OCI-LY7 (cell line): ENCODE results near the gene ETS2. TPM values are rescaled to one million over a fixed set of nuclear protein-coding genes. Genes with fewer than 3 reads are reported as not detected.
"Not testable (repeated sequence)": the region's sequence is repeated elsewhere in the genome, so short reads cannot be mapped to it uniquely, and the experiment has no call there.

ENCODE experiments used
- BruUV-seq: library from RNA; stranded (reverse); fragments of 400-500 nt; replicated peaks from 2 replicates; lab custom pipeline; 2021; lab: Mats Ljungman, UMichigan
- CTCF ChIA-PET: fragments of 300-600 bp; sonication (Branson Sonifier 250); formaldehyde crosslinking; loops from one replicate; lab custom pipeline; 2022; ENCODE audit warnings: antibody characterized with exemption; ENCODE audit not compliant: unreplicated experiment; lab: Charles Lee
- POLR2A ChIA-PET: fragments of 300-600 bp; sonication (Branson Sonifier 250); formaldehyde crosslinking; loops from one replicate; lab custom pipeline; 2022; ENCODE audit warnings: antibody characterized with exemption; lab: Charles Lee
- DNase-seq: peaks from one replicate; pipeline ENCODE4 v3.0.0-alpha.2; 2015; ENCODE audit warnings: low spot score
- H2AFZ ChIP-seq: fragments of 200-600 bp; sonication (generic), shearing (Covaris generic); 2 replicates; pipeline ENCODE4 v1.6.1; 2014; ENCODE audit warnings: mild to moderate bottlenecking, antibody characterized with exemption, low read length, moderate library complexity
- H3K27ac ChIP-seq: fragments of 200-600 bp; sonication (generic); 2 replicates; pipeline ENCODE4 v1.5.1; 2014; ENCODE audit warnings: mixed run types, low read depth, mild to moderate bottlenecking, moderate library complexity, low read length, inconsistent platforms; ENCODE audit not compliant: poor library complexity, severe bottlenecking
- H3K36me3 ChIP-seq: fragments of 200-600 bp; sonication (generic); 2 replicates; pipeline ENCODE4 v1.6.1; 2014; ENCODE audit warnings: mild to moderate bottlenecking, antibody characterized with exemption, low read length, moderate library complexity, mixed read lengths; ENCODE audit not compliant: insufficient read depth
- H3K4me1 ChIP-seq: fragments of 200-600 bp; sonication (generic); 2 replicates; pipeline ENCODE4 v1.5.1; 2014; ENCODE audit warnings: mild to moderate bottlenecking, low read length; ENCODE audit not compliant: insufficient read depth, poor library complexity, severe bottlenecking
- H3K4me2 ChIP-seq: fragments of 200-600 bp; sonication (generic); 2 replicates; pipeline ENCODE4 v1.6.1; 2014; ENCODE audit warnings: mild to moderate bottlenecking, low read length
- H3K4me3 ChIP-seq: fragments of 200-600 bp; sonication (generic); 2 replicates; pipeline ENCODE4 v1.5.1; 2014; ENCODE audit warnings: mild to moderate bottlenecking, low read depth, low read length; ENCODE audit not compliant: poor library complexity, severe bottlenecking
- H3K79me2 ChIP-seq: fragments of 200-600 bp; sonication (generic); 2 replicates; pipeline ENCODE4 v1.6.1; 2016; ENCODE audit warnings: low read depth, mild to moderate bottlenecking, low read length, moderate library complexity, mixed read lengths; ENCODE audit not compliant: insufficient read depth
- H3K9me2 ChIP-seq: fragments of 200-600 bp; sonication (generic); 2 replicates; pipeline ENCODE4 v1.6.1; 2016; ENCODE audit warnings: mild to moderate bottlenecking, low read length, mixed read lengths; ENCODE audit not compliant: insufficient read depth
- H3K9me3 ChIP-seq: fragments of 200-600 bp; sonication (generic); 2 replicates; pipeline ENCODE4 v1.6.1; 2014; ENCODE audit warnings: mild to moderate bottlenecking, mixed run types, low read length, mixed read lengths
- H4K20me1 ChIP-seq: fragments of 200-600 bp; sonication (generic); 2 replicates; pipeline ENCODE4 v1.6.1; 2014; ENCODE audit warnings: mild to moderate bottlenecking, antibody characterized with exemption, low read length, moderate library complexity, mixed read lengths; ENCODE audit not compliant: insufficient read depth
- EZH2phosphoT487 ChIP-seq: fragments of 200-600 bp; sonication (generic); IDR thresholded peaks from 2 replicates; pipeline ENCODE4 v1.6.1; 2018; ENCODE audit warnings: low read depth, borderline replicate concordance, mild to moderate bottlenecking, mixed run types, antibody characterized with exemption, low read length, moderate library complexity, mixed read lengths
- intact Hi-C: fragments of 100-400 bp; cut with micrococcal nuclease; formaldehyde crosslinking; loops from one replicate; pipeline ENCODE4 v1.10.0; 2022; ENCODE audit not compliant: unreplicated experiment
- total RNA-seq, 2 experiments: library from RNA; depleted of rRNA in 1 of 2; stranded (reverse); fragments of >200 nt in 1 of 2; shearing (Covaris generic) in 1 of 2; gene quantifications; 2 replicates each; pipeline ENCODE4 v1.2.3, GENCODE V29; 2014 to 2022
- TF ChIP-seq, protein P1 (sequence below): fragments of 200-600 bp; sonication (generic); conservative IDR thresholded peaks from 2 replicates; pipeline ENCODE4 v1.5.1; 2014; ENCODE audit warnings: mild to moderate bottlenecking, antibody characterized with exemption, low read length, moderate library complexity, mixed read lengths

ETS2 gene
- total RNA-seq, 2 experiments from 2014 or later = 9.8 to 24.1 TPM

DNA sequence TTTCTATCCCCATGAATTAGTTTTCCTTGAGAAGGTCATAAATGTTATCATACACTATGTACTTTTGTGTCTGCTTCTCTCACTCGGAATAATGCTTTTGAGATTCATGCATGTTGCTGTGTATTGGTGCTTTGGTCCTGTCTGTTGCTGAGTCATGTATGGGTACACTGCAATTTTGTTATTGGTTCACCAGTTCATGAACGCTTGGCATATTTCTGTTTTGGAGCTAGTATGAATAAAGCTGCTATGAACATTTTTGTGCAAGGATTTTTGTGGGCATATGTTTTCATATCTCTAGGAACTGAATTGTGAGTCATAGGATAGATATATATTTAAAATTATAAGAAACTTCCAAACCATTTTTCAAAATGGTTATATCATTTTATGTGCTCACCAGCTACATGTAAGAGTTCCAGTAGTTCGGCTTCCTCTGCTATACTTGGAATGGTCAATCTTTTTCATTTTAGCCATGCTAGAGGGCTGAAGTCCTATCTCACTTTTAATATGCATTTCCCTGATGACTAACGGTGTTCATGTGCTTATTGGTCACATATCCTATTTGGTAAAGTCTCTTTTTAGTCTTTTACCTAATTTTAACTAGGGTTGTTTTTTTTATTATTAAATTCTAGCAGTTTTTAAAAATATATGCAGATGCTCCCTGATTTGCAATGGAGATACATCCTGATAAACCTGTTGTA, 38.2 kb downstream of the ETS2 start:
- Histone ChIP-seq H3K36me3 (no peaks in the 10 kb centered on the region), H4K20me1 (no peaks in the 10 kb centered on the region), H3K9me2 (no peaks in the 10 kb centered on the region), H3K27ac (no peak overlapping the region), H2AFZ (no peak overlapping the region), H3K4me1 (no peaks in the 10 kb centered on the region), H3K4me2 (no peak overlapping the region), H3K4me3 (no peak overlapping the region), H3K9me3 (no peaks in the 10 kb centered on the region), H3K79me2 (no peaks in the 10 kb centered on the region)
- no TSS peak for BruUV-seq
- TF ChIP-seq EZH2phosphoT487 = no peak
- TF ChIP-seq, protein P1, sequence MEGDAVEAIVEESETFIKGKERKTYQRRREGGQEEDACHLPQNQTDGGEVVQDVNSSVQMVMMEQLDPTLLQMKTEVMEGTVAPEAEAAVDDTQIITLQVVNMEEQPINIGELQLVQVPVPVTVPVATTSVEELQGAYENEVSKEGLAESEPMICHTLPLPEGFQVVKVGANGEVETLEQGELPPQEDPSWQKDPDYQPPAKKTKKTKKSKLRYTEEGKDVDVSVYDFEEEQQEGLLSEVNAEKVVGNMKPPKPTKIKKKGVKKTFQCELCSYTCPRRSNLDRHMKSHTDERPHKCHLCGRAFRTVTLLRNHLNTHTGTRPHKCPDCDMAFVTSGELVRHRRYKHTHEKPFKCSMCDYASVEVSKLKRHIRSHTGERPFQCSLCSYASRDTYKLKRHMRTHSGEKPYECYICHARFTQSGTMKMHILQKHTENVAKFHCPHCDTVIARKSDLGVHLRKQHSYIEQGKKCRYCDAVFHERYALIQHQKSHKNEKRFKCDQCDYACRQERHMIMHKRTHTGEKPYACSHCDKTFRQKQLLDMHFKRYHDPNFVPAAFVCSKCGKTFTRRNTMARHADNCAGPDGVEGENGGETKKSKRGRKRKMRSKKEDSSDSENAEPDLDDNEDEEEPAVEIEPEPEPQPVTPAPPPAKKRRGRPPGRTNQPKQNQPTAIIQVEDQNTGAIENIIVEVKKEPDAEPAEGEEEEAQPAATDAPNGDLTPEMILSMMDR = no peak
- CTCF ChIA-PET = no interaction called here
- intact Hi-C loops = no loop called here
- no peak for DNase-seq
- POLR2A ChIA-PET = no interaction called here

DNA sequence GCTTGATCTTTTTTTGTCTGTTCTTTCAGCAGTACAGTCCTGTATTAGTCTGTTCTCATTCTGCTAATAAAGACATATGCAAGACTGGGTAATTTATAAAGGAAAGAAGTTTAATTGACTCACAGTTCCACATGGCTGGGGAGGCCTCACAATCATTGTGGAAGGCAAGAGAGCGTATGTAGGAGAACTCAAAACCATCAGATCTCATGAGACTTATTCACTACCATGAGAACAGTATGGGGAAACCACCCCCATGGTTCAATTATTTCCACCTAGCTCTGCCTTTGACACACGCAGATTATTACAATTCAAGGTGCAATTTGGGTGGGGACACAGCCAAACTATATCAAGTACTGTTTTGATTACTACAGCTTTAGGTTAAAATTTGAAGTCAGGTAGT, 39.6 kb downstream of the ETS2 start:
- BruUV-seq, intact Hi-C loops, H3K4me1 ChIP-seq, H3K79me2 ChIP-seq, H3K36me3 ChIP-seq, H3K4me3 ChIP-seq, H3K4me2 ChIP-seq, H2AFZ ChIP-seq, CTCF ChIA-PET, H4K20me1 ChIP-seq, H3K27ac ChIP-seq, H3K9me2 ChIP-seq, DNase-seq, H3K9me3 ChIP-seq, POLR2A ChIA-PET: not testable (repeated sequence)

DNA sequence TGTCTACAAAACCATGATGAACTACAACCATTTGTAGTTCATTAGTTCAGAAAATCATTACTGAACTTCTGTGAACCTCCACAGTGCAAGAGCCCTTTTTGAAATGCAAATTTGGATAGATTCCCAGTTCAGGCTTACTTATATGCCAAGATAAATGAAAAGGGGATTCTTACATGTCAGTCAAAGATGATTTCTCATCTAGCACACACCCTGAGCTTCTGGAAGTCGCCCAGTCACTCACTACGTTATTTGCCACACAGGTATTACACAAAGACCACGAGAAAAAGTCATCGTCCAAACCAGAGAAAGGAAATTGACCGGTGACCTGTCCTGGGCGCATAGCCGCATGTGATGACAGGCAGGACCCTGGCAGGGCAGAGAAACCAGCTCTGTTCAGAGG, 41.8 kb downstream of the ETS2 start:
- intact Hi-C loops = no loop called here
- H3K9me2 ChIP-seq = no peaks in the 10 kb centered on the region
- no peak for DNase-seq
- no TSS peak for BruUV-seq
- H3K79me2 ChIP-seq = no peaks in the 10 kb centered on the region
- ChIA-PET CTCF (no interaction called here), POLR2A (no interaction called here)
- no peak overlapping the region for H3K4me2 ChIP-seq
- H2AFZ ChIP-seq = no peak overlapping the region
- H3K9me3 ChIP-seq = no peaks in the 10 kb centered on the region
- no peak for TF ChIP-seq EZH2phosphoT487
- TF ChIP-seq, protein P1 = no peak
- no peaks in the 10 kb centered on the region for H4K20me1 ChIP-seq
- H3K4me3 ChIP-seq = no peak overlapping the region
- H3K27ac ChIP-seq = no peak overlapping the region
- no peaks in the 10 kb centered on the region for H3K4me1 ChIP-seq
- no peaks in the 10 kb centered on the region for H3K36me3 ChIP-seq
